Measurements from ENCODE around the gene IL25. TPM values are rescaled to one million over a fixed set of nuclear protein-coding genes. Genes with fewer than 3 reads are reported as not detected.
A peak's percentile ranks its signal among the peaks of the same experiment; 100 is the strongest.

The IL25 gene
- total and polyA plus RNA-seq, 2 of the 13 experiments (the other 11 are each of a cell fraction or from before 2014, with no cell fraction given) = not detected

- 27% methylated on average over 2 of the region's 2 CpGs for WGBS (ENCODE audit: low lambda C conversion rate)
- in situ Hi-C loops (cut with HindIII; ENCODE audit: extremely low pct_ligation_motif_present, low pct_unique_long_range_greater_than_20kb) (no loop called here), intact Hi-C loops (cut with micrococcal nuclease; ENCODE audit: unreplicated experiment) (no loop called here)
- H3K9me3 ChIP-seq (ENCODE audit: low read length) = no peaks in the 10 kb centered on the region
- H3K4me1 ChIP-seq (ENCODE audit: insufficient read depth, low read length) = no peaks in the 10 kb centered on the region
- ATAC-seq = no peak
- POLR2A ChIA-PET = interaction anchor here (2.0 kb wide), 1 partner anchor 64 kb away, joined by 7 read pairs; the partner anchor contains the start of gene PABPN1
- H3K4me2 ChIP-seq (ENCODE audit: low read depth, low read length) = no peak overlapping the region
- no peaks in the 10 kb centered on the region for H3K79me2 ChIP-seq (ENCODE audit: insufficient read depth, low read length)
- CTCF ChIA-PET (ENCODE audit: low intra/inter-chr PET ratio, low total read pairs) = no interaction called here
- no peak for DNase-seq (ENCODE audit: low spot score)
- no peak overlapping the region for H3K4me3 ChIP-seq (replicated peaks in 1 of 3; ENCODE audit: insufficient read depth in 1 of 3, low read depth in 2 of 3, low read length in 3 of 3)
- BruUV-seq (replicated peaks) = no TSS peak
- H4K20me1 ChIP-seq (ENCODE audit: insufficient read depth, low read length) = no peaks in the 10 kb centered on the region
- H3K27ac ChIP-seq (ENCODE audit: extremely low read length, insufficient read depth, low read length) = no peak overlapping the region
- no peak overlapping the region for H2AFZ ChIP-seq (ENCODE audit: low read length)
- FAIRE-seq = no peak
- H3K36me3 ChIP-seq (replicated peaks in 1 of 2; ENCODE audit: control insufficient read depth in 1 of 2, insufficient read depth in 2 of 2, low read length in 2 of 2) = no peaks in the 10 kb centered on the region
- peaks cover 24 to 92% of the 10 kb centered on the region in 2 experiments for H3K27me3 ChIP-seq (ENCODE audit: control insufficient read depth in 1 of 2, insufficient read depth in 2 of 2, low read length in 2 of 2)
- H3K9ac ChIP-seq (ENCODE audit: insufficient read depth, low read depth, low read length) = no peak overlapping the region
- no peak for TF ChIP-seq FOXK2 (IDR thresholded peaks at IDR 0.05)
- TF ChIP-seq ZNF234 (CRISPR knock-in tag; conservative IDR thresholded peaks at IDR 0.05) = no peak
- TF ChIP-seq ZGPAT (CRISPR knock-in tag; IDR thresholded peaks at IDR 0.05) = no peak
- TF ChIP-seq RXRB (CRISPR knock-in tag; IDR thresholded peaks at IDR 0.05; ENCODE audit: borderline replicate concordance) = no peak
- 0 out of 2 replicates have a peak, but pooled peaks have one; percentile 23 for TF ChIP-seq CREB1 (IDR thresholded peaks at IDR 0.05)
- no peak for TF ChIP-seq CREB1 (CRISPR knock-in tag; IDR thresholded peaks at IDR 0.05)
- TF ChIP-seq ATF7 (IDR thresholded peaks at IDR 0.05) = peak; percentile 97
- no peak for TF ChIP-seq ATF7 (CRISPR knock-in tag; IDR thresholded peaks at IDR 0.05)
- TF ChIP-seq ZNF780A (CRISPR knock-in tag; IDR thresholded peaks at IDR 0.05) = no peak
- no peak for TF ChIP-seq ZNF557 (CRISPR knock-in tag; IDR thresholded peaks at IDR 0.05)
- no peak for TF ChIP-seq ZNF136 (CRISPR knock-in tag; IDR thresholded peaks at IDR 0.05; ENCODE audit: low read depth)
- TF ChIP-seq ZNF510 (CRISPR knock-in tag; IDR thresholded peaks at IDR 0.05; ENCODE audit: low read depth) = no peak
Measured at GRCh38 chr14:23385244-23385641, 12.6 kb downstream of the IL25 start.

Measured in HepG2 (cell line).